D721Med (cell line): ENCODE results near the gene ASPG.

ENCODE experiments used
- DNase-seq: peaks from one replicate; pipeline ENCODE4 v3.0.0; 2011; ENCODE audit warnings: low spot score; ENCODE audit not compliant: insufficient read length
- FAIRE-seq: peaks from 2 replicates; lab custom pipeline; 2011; peaks lifted over from hg19 to GRCh38; lab: Jason Lieb, UNC
- TF ChIP-seq, protein P1 (sequence below): IDR thresholded peaks from 2 replicates; pipeline ENCODE4 v1.5.1; 2012; ENCODE audit warnings: mild to moderate bottlenecking, control low read depth; ENCODE audit not compliant: insufficient read depth; ENCODE audit errors: missing control alignments

The ASPG gene

DNA sequence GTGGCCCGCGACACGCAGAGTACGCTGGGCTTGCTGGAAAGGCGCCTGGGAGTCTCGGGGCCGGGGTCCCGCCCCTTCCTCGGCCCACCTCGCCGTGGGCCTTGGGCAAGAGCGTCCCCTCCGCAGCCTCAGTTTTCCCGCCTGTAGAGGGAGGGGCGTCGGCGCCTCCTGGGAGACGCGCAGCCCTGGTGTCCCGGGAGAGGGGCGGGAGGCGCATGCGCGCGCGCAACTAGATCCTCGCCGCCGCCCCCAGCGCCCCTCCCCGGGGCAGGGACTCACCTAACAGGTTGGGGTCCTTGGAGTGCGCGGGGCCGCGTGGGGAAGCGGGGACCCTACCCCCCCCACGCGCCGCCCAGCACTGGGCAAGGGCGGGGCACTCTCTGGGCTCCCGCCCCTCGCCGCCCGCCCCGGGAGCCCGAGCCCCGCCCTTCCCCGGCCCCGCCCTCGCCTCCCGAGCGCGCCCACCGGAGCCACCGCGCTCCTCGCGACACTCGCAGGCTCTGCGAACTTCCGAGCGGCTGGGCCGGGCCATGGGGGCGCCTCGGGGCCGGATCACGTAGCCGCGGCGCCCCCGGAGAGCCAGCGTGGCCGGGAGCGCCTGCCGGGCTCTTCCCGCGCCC, 52.7 kb downstream of the ASPG start, which contains the start of gene KIF26A:
Gene KIF26A, plus strand, starts transcription at position 490 of the 620 bp plus-strand sequence. CDS start 136 bp downstream, outside the sequence.
- TF ChIP-seq, protein P1, sequence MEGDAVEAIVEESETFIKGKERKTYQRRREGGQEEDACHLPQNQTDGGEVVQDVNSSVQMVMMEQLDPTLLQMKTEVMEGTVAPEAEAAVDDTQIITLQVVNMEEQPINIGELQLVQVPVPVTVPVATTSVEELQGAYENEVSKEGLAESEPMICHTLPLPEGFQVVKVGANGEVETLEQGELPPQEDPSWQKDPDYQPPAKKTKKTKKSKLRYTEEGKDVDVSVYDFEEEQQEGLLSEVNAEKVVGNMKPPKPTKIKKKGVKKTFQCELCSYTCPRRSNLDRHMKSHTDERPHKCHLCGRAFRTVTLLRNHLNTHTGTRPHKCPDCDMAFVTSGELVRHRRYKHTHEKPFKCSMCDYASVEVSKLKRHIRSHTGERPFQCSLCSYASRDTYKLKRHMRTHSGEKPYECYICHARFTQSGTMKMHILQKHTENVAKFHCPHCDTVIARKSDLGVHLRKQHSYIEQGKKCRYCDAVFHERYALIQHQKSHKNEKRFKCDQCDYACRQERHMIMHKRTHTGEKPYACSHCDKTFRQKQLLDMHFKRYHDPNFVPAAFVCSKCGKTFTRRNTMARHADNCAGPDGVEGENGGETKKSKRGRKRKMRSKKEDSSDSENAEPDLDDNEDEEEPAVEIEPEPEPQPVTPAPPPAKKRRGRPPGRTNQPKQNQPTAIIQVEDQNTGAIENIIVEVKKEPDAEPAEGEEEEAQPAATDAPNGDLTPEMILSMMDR = no peak
- peak; percentile 90 for DNase-seq
- no peak for FAIRE-seq

DNA sequence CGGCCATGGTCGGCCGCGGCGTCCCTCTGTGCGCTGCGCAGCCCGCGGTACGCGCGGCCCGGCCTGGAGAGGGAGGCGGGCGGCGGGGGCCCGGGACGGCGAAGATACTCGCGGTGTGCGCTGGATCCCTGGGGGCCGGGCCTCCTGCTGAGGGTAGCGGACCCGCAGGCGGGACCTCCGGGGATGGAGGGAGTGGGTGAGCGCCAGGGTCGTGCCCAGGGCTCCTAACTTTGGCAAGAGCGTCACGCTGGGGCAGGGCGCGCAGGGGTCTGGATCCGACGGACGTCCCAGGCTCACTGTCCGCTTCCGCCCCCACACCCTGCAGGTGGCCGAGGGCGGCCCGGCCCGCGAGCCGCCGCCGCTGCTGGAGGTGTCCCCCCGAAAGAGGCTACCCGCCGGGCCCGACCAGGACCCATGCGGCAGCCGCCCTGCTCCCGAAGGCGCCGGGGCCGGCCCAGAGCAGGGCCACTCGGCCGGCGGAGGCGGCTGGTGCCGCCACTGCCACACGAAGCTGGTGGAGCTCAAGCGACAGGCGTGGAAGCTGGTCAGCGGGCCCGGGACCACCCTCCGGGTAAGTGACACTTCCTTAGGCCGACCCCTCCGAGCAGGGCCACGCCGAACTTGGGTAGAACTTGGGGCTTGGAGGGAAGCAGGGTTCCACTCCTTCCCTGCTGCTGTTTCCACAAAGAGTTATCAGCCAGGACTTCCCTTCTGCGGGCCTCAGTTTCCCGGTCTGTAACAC, 53.4 kb downstream of the ASPG start:
- no peak for DNase-seq
- TF ChIP-seq, protein P1 = no peak
- FAIRE-seq = no peak

DNA sequence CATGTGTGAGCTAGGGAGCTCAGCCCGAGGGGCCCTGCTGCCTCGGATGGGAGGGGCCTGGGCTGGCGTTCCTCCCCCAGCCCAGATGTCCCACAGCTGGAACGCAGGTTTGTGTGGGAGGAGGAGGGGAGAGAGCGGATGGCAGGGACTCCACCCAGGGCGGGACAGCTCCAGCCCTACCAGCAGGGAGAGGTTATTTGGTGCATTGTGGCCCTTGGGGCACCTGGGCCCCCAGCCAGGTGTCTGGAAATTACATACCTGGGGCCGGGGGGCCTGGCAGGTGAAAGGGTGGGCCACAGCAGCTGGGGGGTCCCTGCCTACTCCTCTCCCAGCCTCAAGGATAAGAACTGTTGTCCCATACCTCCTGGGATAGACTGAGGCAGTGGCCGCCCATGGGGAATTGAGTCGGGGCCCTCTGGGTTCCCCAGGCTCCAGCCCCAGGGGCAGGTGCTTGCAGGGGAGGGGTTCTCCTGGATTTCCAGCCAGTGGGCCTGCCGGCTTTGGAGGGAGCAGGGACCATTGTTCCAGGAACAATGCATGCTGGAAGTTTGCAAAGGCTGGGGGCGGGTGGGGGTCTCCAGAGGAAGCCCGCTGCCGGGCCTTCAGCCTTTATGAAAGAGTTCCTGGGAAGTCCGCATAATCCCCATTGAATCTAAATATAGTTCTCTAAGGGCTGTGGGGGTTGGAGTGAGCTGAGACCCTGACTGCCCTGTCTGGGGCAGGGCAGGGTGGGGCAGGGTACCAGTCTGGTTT, 54.1 kb downstream of the ASPG start:
- no peak for FAIRE-seq
- DNase-seq = no peak
- TF ChIP-seq, protein P1 = no peak

GRCh38 chr14:104140213-104140462, 54.6 kb downstream of the ASPG start:
- FAIRE-seq = no peak
- TF ChIP-seq, protein P1 = no peak
- no peak for DNase-seq

- FAIRE-seq (no peak), DNase-seq (no peak)
- TF ChIP-seq, protein P1 = no peak
These were observed 55.2 kb downstream of the ASPG start for GRCh38 chr14:104140463-104141331.

GRCh38 chr14:104141621-104142091, 56.2 kb downstream of the ASPG start:
- DNase-seq = no peak
- TF ChIP-seq, protein P1 = no peak
- no peak for FAIRE-seq
